GM21576 (cell line): ENCODE results near the gene ADM.

Source experiments
- ATAC-seq: cut with Tn5 transposase; IDR thresholded peaks from one replicate; pipeline ENCODE4 v1.9.1; 2021; ENCODE audit warnings: mild to moderate bottlenecking, moderate library complexity; ENCODE audit not compliant: unreplicated experiment

Gene ADM

GRCh38 chr11:10289765-10290380, 15.0 kb upstream of the ADM start:
- no peak for ATAC-seq

DNA sequence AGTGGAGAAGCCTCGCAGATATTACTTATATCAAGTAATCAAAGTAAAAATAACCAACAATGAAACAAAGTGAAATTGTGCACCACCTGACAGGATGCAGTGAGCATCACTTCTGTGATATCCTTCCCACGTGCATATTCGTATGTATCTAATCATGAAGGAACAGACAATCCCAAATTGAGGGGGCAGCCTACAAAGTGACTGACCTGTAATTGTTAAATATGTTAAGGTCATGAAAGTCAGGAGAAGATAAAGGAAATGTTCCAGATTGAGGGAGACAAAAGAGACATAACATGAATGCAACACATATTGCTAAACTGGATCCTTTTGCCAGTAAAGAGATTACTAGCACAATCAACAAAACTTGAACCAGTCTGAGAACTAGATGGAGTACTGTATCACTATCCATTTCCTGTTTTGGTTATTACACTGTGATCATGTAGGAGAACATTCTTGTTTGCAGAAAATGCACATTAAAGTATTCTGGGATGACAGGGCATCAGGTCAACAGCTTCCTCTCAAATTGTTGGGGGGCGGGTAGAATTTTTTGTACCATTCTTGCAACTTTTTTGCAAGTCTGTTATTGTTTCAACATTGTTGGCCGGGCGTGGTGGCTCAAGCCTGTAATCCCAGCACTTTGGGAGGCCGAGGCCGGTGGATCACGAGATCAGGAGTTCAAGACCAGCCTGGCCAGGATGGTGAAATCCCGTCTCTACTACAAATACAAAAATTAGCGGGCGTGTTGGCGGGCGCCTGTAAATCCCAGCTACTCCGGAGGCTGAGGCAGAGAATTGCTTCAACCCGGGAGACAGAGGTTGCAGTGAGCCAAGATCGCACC, 12.9 kb upstream of the ADM start:
- ATAC-seq, result no peak

DNA sequence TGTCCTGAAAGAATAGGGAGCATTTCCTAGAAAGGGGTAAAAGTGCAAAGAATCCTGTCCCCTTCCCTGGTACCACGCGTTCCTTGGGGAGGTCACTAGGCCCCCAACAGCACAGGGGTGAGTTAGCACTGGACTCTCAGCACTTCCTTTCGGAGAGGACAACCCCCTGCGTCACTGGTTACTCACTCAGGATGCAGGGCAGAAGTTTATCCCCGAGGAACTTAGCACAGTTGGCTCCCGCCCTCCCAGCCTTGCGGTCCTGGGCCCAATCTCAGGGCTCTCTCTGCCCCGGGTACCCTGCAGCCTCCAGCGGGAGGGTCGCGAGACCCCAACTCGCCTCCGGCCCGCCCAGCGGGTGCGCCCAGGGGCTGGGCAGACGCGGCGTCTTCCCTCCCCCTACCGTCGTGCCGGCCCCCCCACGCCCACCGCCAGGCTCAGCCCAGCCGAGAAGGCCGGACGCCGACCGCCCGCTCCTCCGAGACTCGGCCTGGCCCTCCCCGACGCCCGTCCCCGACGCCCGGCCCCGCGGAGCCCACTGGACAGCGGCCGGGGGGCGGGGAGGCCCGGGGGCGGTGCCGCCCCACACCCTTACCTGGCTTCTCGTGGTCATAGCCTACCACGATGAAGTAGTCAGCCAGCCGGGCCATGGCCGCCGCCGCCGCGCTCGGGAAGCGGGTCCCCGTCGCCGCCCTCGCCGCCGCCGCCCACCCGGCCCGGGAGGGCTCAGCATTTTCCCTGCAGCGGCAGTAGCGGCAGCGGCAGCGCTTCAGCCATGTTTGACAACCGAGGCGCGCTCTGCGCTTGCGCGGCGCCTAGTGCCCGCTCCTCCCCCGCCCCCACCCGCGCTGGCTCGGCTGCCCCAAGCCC, 11.2 kb upstream of the ADM start, which contains the start of gene SBF2:
Gene SBF2 (minus strand): TSS at position 797 of the 867 bp plus-strand sequence. CDS start 150 bp downstream, at position 647.
- ATAC-seq, result peak; percentile 37

DNA sequence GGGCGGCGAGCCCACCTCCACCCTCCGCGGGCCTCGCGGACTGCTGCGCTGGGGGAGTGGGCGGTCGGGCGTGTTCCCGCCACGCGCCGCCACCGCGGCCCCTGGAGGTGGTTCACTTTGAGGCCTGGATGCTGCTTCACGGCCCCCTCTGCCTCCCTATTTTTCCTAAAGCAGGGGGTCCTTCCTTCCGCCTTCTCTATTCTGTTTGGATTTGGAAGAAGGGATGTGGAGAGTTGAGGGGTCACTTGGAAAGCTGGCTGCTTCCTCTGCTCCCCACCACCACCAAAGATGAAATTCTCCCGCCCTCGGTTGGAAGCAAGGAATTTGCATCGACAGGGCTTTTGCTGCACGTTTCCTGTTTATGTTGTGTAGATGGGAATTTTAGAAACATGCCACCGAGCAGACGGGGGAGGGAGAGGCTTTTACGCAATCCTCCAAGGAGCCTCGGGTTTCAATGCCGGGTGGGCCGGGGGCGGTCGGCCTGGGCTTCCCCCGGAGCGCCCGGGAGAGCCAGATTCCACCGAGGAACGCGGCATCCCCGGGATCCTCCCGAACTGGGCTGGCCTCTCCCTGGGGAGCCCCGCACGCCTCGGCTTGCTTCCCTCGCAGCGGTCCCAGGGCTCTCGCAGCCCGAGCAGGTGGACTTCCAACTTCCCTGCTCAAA, 10.5 kb upstream of the ADM start:
- no peak for ATAC-seq

- ATAC-seq, result no peak
Measured at GRCh38 chr11:10295064-10295901, 9.6 kb upstream of the ADM start.

DNA sequence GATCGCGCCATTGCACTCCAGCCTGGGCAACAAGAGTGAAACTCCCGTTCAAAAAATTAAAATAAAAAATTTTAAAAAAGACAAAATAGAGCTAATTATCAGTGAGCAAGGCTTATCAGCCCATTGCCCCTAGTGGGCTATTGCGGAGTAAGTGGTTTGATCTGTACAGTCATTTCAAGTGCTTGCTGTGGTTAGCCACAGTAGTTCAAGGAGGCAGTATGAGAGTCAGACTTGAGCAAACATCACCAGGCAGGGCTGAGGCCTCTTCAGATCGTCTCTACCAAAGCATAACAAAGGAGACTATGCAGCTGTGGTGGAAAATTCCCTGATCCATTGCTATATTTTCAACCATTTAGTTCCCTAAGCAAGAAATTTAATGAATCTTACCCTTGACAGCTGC, 6.5 kb upstream of the ADM start:
- ATAC-seq, result peak; percentile 93

GRCh38 chr11:10301656-10302358, 3.1 kb upstream of the ADM start:
- no peak for ATAC-seq

DNA sequence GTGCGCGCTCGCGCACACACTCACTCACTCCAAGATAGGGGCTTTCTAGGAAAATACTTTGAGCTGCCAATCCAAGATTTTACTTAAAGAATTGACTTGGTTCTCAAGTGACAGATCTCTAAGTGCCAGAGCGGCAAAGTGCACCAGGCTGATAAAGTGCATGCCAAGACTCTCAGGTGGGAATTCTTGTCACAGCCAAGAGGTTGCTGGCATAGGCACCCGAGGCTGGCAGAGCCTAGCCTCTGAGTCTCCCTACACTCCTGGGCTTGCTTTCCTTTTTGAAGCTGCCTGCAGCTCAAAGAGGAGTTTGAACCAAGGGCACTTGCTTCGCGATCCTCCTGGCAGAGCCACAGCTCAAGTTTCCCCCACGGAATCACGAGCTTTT, 2.5 kb upstream of the ADM start:
- no peak for ATAC-seq

- no peak for ATAC-seq
Measured at GRCh38 chr11:10302744-10303557, 1.9 kb upstream of the ADM start.

DNA sequence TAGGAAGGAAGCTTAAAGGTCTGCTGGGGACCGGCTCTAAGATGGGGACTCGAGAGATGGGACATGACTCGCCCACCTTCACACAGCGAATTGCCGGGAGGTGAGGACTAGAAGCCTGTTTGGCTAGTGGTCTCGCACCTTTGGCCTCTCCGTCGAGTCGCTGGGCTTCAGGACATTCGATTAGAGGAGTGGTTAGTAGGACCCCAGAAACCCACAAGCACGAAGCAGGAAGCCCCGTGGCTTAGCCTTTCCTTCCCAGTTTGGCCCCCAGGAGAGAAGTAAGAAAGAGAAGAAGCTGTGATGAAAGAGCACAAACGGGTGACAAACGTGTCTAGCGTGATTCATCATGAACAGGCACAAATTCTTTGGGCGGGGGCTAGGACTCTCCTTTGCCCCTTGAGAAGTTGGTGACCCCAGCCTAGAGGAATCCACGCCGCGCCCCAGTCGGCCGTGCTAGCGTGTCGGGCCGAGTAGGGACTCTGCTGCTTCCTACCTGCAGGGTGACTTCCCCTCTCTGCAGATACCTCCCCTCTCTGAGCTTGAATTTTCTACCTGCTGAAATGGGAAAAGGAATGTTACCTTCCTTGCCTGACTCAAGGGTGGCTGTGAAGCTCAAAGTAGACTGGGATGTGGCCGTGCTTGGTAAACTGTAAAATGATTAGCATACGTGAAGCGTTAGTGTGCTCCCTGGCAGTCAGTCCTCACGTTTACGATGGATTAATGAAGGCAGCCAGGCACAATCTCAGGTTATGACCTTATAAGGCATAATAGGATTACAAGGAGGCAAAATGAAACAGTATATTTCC, 1.1 kb upstream of the ADM start:
- no peak for ATAC-seq

- no peak for ATAC-seq
Measured at GRCh38 chr11:10305262-10305963, 540 bp downstream of the ADM start.

DNA sequence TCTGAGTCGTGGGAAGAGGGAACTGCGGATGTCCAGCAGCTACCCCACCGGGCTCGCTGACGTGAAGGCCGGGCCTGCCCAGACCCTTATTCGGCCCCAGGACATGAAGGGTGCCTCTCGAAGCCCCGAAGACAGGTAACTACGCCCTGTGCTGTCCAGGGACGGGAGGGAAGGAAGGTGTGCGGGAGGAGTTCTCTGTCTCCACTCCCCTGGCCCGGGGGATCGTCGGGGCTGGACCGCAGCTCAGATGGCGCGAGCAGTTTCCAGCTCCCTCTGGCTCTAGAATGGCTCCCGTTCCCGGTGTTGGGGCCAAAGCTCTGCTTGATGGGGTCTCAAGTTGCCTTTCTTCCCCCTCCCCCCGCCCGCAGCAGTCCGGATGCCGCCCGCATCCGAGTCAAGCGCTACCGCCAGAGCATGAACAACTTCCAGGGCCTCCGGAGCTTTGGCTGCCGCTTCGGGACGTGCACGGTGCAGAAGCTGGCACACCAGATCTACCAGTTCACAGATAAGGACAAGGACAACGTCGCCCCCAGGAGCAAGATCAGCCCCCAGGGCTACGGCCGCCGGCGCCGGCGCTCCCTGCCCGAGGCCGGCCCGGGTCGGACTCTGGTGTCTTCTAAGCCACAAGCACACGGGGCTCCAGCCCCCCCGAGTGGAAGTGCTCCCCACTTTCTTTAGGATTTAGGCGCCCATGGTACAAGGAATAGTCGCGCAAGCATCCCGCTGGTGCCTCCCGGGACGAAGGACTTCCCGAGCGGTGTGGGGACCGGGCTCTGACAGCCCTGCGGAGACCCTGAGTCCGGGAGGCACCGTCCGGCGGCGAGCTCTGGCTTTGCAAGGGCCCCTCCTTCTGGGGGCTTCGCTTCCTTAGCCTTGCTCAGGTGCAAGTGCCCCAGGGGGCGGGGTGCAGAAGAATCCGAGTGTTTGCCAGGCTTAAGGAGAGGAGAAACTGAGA, 1.4 kb downstream of the ADM start:
- no peak for ATAC-seq

- ATAC-seq, result no peak
Measured at GRCh38 chr11:10307022-10307399, 2.1 kb downstream of the ADM start.

- ATAC-seq, result peak; percentile 47
Measured at GRCh38 chr11:10307400-10308200, 2.7 kb downstream of the ADM start.
